Upper lobe of left lung (tissue), 4 donors: ENCODE data around the gene PNLIPRP3.

Experiments
- POLR2A ChIP-seq, 4 donors: fragments of 450-650 bp; IDR thresholded peaks; one replicate each; pipeline ENCODE4 v1.5.1; 2016 to 2017; ENCODE audit warnings: antibody characterized with exemption in 4 of 4, mild to moderate bottlenecking in 2 of 4
- TF ChIP-seq, protein P1 (sequence below), 6 experiments: fragments of 450-650 bp in 4 of 6; fragments of 200-600 bp in 2 of 6; sonication (generic) in 2 of 6; IDR thresholded peaks; one replicate each; pipeline ENCODE4 v1.5.1; 2016 to 2019; ENCODE audit warnings: antibody characterized with exemption in 6 of 6

DNA sequence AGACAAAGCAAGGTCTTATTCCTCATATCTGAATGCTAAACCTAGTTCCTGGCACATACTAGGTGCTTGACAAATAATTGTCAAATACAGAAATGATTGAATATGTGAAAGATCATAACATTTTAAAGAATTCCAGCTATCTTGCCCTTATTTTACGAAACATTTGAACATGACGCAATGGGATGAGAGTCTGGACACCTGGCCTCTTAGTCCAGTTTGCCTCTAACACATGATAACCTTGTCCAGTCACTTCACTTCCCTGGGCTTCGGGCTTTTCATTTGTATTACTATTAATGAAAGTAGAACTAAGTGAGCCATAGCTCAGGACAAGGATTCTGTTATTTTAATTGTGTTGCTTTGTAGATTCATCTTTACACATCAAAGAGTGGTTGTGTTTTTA, 32.6 kb downstream of the PNLIPRP3 start:
- TF ChIP-seq, protein P1, sequence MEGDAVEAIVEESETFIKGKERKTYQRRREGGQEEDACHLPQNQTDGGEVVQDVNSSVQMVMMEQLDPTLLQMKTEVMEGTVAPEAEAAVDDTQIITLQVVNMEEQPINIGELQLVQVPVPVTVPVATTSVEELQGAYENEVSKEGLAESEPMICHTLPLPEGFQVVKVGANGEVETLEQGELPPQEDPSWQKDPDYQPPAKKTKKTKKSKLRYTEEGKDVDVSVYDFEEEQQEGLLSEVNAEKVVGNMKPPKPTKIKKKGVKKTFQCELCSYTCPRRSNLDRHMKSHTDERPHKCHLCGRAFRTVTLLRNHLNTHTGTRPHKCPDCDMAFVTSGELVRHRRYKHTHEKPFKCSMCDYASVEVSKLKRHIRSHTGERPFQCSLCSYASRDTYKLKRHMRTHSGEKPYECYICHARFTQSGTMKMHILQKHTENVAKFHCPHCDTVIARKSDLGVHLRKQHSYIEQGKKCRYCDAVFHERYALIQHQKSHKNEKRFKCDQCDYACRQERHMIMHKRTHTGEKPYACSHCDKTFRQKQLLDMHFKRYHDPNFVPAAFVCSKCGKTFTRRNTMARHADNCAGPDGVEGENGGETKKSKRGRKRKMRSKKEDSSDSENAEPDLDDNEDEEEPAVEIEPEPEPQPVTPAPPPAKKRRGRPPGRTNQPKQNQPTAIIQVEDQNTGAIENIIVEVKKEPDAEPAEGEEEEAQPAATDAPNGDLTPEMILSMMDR (IDR thresholded peaks at IDR 0.05): no peak
- no peak for TF ChIP-seq POLR2A (IDR thresholded peaks at IDR 0.05)
